Activated T-cell treated with anti-CD3 and anti-CD28 coated beads, Interleukin-2, amount 50 U/mL, for 48 hours (primary cell): ENCODE data around the gene TMEM132A.
A peak's percentile ranks its signal among the peaks of the same experiment; 100 is the strongest.
"Not testable (repeated sequence)": the region's sequence is repeated elsewhere in the genome, so short reads cannot be mapped to it uniquely, and the experiment has no call there.

ENCODE experiments used
- DNase-seq, 2 experiments: peaks; one replicate each; pipeline ENCODE4 v3.0.0-alpha.2; 2020

Gene TMEM132A

GRCh38 chr11:60905551-60906113 is 18.6 kb upstream of the TMEM132A start:
- peak in 1 of 2 experiments; percentile 34 for DNase-seq

- peak; percentile 100 for DNase-seq
These were observed 17.9 kb upstream of the TMEM132A start, which contains the start of gene PRPF19 for GRCh38 chr11:60906132-60906972. PRPF19 (minus strand) TSS chr11:60906585; CDS start chr11:60906382, 203 bp downstream.

GRCh38 chr11:60908803-60909202 is 15.5 kb upstream of the TMEM132A start:
- no peak for DNase-seq

GRCh38 chr11:60909680-60910280 is 14.5 kb upstream of the TMEM132A start:
- not testable (repeated sequence) for DNase-seq

- no peak for DNase-seq
These were observed 14.0 kb upstream of the TMEM132A start for GRCh38 chr11:60910281-60910687.

- DNase-seq, result no peak
These were observed 13.4 kb upstream of the TMEM132A start for GRCh38 chr11:60910711-60911380.

GRCh38 chr11:60912223-60912850 is 11.9 kb upstream of the TMEM132A start:
- peak; percentile 32 to 49 for DNase-seq

- DNase-seq, result no peak
These were observed 11.3 kb upstream of the TMEM132A start for GRCh38 chr11:60912851-60913528.

- DNase-seq, result peak; percentile 91 to 94
These were observed 10.2 kb upstream of the TMEM132A start, which contains the start of gene TMEM109 for GRCh38 chr11:60913793-60914632. TMEM109 (plus strand) TSS chr11:60914158; CDS start chr11:60919694, 5,536 bp downstream.

- DNase-seq, result peak; percentile 59 to 71
These were observed 9.5 kb upstream of the TMEM132A start for GRCh38 chr11:60914633-60915247.

- peak; percentile 79 to 80 for DNase-seq
These were observed 8.9 kb upstream of the TMEM132A start for GRCh38 chr11:60915248-60915914.

GRCh38 chr11:60916669-60917206 is 7.5 kb upstream of the TMEM132A start:
- DNase-seq, result no peak

GRCh38 chr11:60917267-60917666 is 7.0 kb upstream of the TMEM132A start:
- DNase-seq, result no peak

GRCh38 chr11:60918251-60918938 is 5.9 kb upstream of the TMEM132A start:
- DNase-seq, result no peak

- no peak for DNase-seq
These were observed 5.4 kb upstream of the TMEM132A start for GRCh38 chr11:60918939-60919265.

- no peak for DNase-seq
These were observed 4.9 kb upstream of the TMEM132A start for GRCh38 chr11:60919320-60919719.

- DNase-seq, result no peak
These were observed 4.3 kb upstream of the TMEM132A start for GRCh38 chr11:60919956-60920355.

GRCh38 chr11:60921259-60921658 is 3.0 kb upstream of the TMEM132A start:
- DNase-seq, result no peak

GRCh38 chr11:60921777-60922335 is 2.4 kb upstream of the TMEM132A start:
- no peak for DNase-seq
